Epithelial cell of proximal tubule (primary cell): ENCODE results near the gene ZNF451. TPM values are rescaled to one million over a fixed set of nuclear protein-coding genes. Genes with fewer than 3 reads are reported as not detected.
"Not testable (repeated sequence)": the region's sequence is repeated elsewhere in the genome, so short reads cannot be mapped to it uniquely, and the experiment has no call there.

Experiments
- DNase-seq: peaks from one replicate; pipeline ENCODE4 v3.0.0-alpha.2; 2011; ENCODE audit warnings: low read depth
- H3K4me3 ChIP-seq: 2 replicates; pipeline ENCODE4 v1.5.1; 2011; ENCODE audit warnings: low read depth, mild to moderate bottlenecking, low read length
- total RNA-seq: library from RNA; depleted of rRNA; stranded (reverse); fragments of >200 nt; gene quantifications from 2 replicates; pipeline ENCODE4 v1.2.3, GENCODE V29; 2015
- TF ChIP-seq, protein P1 (sequence below): conservative IDR thresholded peaks from 2 replicates; pipeline ENCODE4 v1.5.1; 2012; ENCODE audit warnings: low read depth, mild to moderate bottlenecking, low read length

ZNF451 gene, protein sequence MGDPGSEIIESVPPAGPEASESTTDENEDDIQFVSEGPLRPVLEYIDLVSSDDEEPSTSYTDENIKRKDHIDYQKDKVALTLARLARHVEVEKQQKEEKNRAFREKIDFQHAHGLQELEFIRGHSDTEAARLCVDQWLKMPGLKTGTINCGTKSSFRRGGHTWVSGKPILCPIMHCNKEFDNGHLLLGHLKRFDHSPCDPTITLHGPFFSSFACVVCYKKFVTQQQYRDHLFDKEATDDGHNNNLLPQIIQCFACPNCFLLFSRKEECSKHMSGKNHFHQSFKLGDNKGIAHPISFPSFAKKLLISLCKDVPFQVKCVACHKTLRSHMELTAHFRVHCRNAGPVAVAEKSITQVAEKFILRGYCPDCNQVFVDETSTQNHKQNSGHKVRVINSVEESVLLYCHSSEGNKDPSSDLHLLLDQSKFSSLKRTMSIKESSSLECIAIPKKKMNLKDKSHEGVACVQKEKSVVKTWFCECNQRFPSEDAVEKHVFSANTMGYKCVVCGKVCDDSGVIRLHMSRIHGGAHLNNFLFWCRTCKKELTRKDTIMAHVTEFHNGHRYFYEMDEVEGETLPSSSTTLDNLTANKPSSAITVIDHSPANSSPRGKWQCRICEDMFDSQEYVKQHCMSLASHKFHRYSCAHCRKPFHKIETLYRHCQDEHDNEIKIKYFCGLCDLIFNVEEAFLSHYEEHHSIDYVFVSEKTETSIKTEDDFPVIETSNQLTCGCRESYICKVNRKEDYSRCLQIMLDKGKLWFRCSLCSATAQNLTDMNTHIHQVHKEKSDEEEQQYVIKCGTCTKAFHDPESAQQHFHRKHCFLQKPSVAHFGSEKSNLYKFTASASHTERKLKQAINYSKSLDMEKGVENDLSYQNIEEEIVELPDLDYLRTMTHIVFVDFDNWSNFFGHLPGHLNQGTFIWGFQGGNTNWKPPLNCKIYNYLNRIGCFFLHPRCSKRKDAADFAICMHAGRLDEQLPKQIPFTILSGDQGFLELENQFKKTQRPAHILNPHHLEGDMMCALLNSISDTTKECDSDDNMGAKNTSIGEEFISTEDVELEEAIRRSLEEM
- total RNA-seq: 16.4 and 24.9 TPM in 2 replicates

DNA sequence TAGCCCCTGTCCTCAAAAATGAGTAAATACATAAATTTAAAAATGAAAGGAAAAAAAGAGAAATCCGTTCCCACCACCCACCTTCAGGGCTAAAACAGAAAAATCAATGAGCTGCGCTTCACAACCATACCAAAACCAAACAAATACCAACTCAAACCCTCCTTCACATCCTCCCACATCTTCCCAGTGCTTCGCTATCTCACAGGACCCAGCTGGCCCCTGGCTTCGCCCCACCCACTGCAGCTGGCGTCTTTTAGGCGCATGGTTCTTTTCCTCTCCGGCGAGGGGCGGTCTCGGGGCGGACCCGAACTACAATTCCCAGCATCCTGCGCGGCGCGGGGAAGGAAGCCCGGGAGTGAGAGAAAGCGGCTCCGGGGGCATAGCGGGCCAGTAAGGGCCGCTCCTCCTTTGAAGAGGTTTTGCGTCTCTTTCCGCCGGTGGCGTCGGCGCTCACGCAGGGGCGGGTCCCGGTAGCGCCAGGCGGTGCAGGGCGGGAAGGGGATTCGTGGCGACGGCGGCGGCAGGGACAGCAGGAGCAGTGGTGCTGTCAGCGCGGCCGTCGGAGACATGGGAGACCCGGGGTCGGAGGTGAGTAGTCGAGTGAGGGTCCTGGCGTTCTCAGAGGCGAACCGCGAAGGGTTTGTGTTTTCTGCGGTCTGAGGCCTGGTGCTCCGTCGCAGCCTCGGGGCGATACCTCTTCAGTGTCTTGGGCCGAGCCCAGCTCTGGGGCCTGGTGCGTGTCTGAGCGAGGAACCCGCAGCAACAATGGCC is at the start of gene ZNF451:
Gene ZNF451, plus strand, starts transcription at position 502 of the 771 bp plus-strand sequence. Its CDS starts 66 bp downstream, at position 568.
- TF ChIP-seq, protein P1, sequence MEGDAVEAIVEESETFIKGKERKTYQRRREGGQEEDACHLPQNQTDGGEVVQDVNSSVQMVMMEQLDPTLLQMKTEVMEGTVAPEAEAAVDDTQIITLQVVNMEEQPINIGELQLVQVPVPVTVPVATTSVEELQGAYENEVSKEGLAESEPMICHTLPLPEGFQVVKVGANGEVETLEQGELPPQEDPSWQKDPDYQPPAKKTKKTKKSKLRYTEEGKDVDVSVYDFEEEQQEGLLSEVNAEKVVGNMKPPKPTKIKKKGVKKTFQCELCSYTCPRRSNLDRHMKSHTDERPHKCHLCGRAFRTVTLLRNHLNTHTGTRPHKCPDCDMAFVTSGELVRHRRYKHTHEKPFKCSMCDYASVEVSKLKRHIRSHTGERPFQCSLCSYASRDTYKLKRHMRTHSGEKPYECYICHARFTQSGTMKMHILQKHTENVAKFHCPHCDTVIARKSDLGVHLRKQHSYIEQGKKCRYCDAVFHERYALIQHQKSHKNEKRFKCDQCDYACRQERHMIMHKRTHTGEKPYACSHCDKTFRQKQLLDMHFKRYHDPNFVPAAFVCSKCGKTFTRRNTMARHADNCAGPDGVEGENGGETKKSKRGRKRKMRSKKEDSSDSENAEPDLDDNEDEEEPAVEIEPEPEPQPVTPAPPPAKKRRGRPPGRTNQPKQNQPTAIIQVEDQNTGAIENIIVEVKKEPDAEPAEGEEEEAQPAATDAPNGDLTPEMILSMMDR: no peak
- peak within 1 kb of the TSS; percentile 65 for H3K4me3 ChIP-seq
- peak; percentile 47 for DNase-seq

DNA sequence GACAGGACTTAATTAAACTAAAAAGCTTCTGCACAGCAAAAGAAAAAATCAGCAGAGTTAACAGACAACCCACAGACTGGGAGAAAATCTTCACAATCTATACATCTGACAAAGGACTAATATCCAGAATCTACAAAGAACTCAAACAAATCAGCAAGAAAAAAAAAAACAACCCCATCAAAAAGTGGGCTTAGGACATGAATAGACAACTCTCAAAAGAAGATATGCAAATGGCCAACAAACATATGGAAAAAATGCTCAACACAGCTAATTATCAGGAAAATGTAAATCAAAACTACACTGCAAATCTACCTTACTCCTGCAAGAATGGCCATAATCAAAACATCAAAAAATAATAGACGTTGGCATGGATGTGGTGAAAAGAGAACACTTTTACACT is 45.9 kb upstream of the ZNF451 start:
- H3K4me3 ChIP-seq, DNase-seq: not testable (repeated sequence)

DNA sequence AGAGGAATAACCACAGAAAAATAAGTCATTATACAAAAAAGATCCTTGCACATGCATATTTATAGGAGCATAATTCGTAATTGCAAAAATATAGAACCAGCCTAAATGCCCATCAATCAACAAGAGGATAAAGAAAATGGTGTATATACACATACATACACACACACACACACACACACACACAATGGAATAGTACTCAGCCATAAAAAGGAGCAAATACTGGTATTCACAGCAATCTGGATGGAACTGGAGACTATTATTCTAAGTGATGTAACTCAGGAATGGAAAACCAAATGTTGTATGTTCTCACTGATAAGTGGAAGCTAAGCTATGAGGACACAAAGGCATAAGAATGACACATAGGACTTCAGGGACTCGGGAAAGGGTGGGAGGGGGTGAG is 45.4 kb upstream of the ZNF451 start:
- TF ChIP-seq, protein P1: no peak
- no peak overlapping the region for H3K4me3 ChIP-seq
- DNase-seq: no peak

DNA sequence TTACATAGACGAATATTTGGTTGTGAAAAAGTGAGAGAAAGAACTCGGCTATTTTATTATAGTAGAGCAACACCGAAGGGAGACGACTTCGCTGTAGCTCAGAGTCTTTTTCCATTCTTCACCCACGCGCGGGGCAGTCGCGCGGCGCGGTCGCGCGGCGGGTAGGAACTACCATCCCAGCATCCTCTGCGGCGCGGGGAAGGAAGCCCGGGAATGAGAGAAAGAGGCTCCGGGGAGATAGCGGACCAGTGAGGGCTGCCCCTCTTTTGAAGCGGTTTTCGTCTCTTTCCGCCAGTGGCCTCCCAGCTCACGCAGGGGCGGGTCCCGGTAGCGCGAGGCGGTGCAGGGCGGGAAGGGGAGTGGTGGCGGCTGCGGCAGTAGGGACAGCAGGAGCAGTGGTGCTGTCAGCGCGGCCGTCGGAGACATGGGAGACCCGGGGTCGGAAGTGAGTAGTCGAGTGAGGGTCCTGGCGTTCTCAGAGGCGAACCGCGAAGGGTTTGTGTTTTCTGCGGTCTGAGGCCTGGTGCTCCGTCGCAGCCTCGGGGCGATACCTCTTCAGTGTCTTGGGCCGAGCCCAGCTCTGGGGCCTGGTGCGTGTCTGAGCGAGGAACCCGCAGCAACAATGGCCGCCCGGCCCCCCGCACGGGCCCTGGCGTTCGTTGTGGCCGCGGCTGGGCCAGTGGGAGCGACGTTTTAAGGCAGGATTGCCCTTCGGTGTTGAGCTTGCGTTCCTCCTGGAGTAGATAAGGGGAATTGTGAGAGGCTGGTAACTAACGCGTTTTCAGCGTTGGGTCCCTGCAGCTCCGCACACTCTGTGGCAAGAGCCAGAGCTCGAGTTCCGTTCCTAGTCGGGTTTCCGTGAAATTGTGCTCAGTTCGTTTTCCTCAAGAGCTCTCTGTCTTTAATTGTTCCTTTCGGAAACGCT is 43.4 kb upstream of the ZNF451 start, which contains the start of gene KIAA1586:
Gene KIAA1586, plus strand, starts transcription at position 362 of the 925 bp plus-strand sequence. Its CDS starts 63 bp downstream, at position 425.
- DNase-seq: peak; percentile 25
- peak within 1 kb of the TSS; percentile 76 for H3K4me3 ChIP-seq

DNA sequence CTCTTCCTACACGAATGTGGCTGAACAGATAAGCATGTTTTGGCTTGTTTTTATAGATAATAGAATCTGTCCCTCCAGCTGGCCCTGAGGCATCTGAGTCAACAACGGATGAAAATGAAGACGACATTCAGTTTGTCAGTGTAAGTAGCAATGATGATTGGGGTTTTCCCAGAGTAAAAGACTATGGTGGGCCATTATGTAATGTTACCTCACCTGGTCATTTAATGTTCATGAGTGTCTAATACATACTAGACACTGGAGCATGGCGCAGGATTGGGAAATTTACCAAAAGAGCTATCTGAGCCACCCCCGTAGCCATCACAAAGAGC is 42.8 kb upstream of the ZNF451 start:
- H3K4me3 ChIP-seq, DNase-seq: not testable (repeated sequence)

DNA sequence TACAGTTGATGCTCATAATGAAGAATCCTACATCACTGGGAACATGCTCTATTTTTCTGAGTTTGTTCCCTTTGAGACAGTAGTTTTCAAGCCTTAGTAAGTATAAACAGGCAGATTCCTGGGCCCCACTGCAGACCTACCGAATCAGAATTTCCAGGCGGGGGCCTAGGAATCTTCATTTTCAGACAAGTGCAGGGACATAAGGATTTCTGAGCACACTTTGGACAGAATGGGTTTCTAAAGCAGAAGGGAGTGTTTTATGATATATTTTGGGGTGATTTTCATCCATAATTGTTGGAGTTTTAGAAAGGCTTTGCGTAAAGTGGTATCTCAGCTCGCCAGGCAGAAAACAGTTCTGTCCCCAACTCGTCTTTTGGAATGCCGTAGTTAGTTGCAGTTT is 42.1 kb upstream of the ZNF451 start:
- not testable (repeated sequence) for H3K4me3 ChIP-seq

DNA sequence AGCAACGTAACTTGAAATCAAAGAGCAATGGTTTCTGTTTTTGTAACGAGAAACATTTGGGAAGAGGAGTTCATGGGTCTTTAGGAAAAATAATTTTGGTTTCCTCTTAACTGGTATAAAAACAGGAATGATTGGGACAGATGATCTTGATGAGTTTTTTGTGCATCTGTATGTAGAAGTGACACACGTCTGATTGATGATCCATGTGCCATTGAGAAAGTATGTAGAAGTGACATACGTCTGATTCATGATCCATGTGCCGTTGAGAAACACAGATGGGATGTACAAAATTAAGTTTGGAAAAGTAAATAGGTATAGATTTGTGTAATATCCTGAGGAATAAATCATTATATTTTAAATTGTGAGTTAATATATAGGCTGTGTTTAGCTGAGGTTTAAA is 41.4 kb upstream of the ZNF451 start:
- TF ChIP-seq, protein P1: no peak
- H3K4me3 ChIP-seq: no peak overlapping the region
- no peak for DNase-seq

More for the DNA sequence above, 42.1 kb upstream of the ZNF451 start:
- not testable (repeated sequence) for DNase-seq

DNA sequence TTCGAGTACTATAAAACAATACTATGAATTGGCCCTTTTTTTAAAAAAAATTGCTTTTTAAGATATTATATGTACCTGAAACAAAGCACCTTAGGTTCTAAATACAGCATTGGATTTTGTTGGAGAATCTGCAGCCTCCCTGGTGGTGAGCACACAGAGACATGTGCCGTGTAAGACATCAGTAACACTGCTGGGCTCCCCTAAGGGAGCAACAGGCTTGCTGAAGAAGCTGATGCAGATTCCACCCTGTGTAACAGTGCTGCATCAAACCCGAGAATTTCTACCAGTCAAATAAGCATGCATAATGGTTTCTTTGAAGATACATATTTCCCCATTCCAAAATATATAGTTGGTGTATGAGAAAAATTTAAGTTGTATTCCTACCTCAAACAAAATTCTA is 26.1 kb upstream of the ZNF451 start:
- DNase-seq: no peak
- H3K4me3 ChIP-seq: no peak overlapping the region
- TF ChIP-seq, protein P1: no peak
